H1 (cell line): ENCODE measurements around the gene MIER2. TPM values are rescaled to one million over a fixed set of nuclear protein-coding genes. Genes with fewer than 3 reads are reported as not detected.

Experiments
- CTCF ChIA-PET: fragments of 300-600 bp; sonication (Branson Sonifier 250); formaldehyde crosslinking; loops from one replicate; lab custom pipeline; 2021; ENCODE audit not compliant: partially characterized antibody; lab: Charles Lee
- POLR2A ChIA-PET: fragments of 300-600 bp; sonication (Branson Sonifier 250); formaldehyde crosslinking; loops from one replicate; lab custom pipeline; 2021; ENCODE audit warnings: inconsistent platforms; ENCODE audit not compliant: partially characterized antibody; lab: Charles Lee
- DNase-seq, 2 experiments: peaks; one replicate each; pipeline versions ENCODE4 v3.0.0 to v3.0.0-alpha.2; 2010 to 2022; ENCODE audit warnings: low spot score in 2 of 2, low read depth in 1 of 2, mixed read lengths in 1 of 2
- FAIRE-seq: peaks from 2 replicates; lab custom pipeline; 2011; peaks lifted over from hg19 to GRCh38; lab: Jason Lieb, UNC
- H2AFZ ChIP-seq: 2 replicates; pipeline ENCODE4 v1.8.1; 2012; ENCODE audit warnings: low read length, inconsistent platforms
- H2AK5ac ChIP-seq: 2 replicates; pipeline ENCODE4 v1.6.1; 2013; ENCODE audit warnings: low read depth, low read length
- H2BK120ac ChIP-seq: replicated peaks from 2 replicates; pipeline ENCODE3; 2013; ENCODE audit warnings: low read depth, low read length, inconsistent platforms
- H2BK12ac ChIP-seq: 2 replicates; pipeline ENCODE4 v1.6.1; 2013; ENCODE audit warnings: low read depth, low read length
- H2BK15ac ChIP-seq: 2 replicates; pipeline ENCODE4 v1.6.1; 2013; ENCODE audit warnings: low read length
- H2BK20ac ChIP-seq: 2 replicates; pipeline ENCODE4 v1.6.1; 2013; ENCODE audit warnings: low read length
- H2BK5ac ChIP-seq: 2 replicates; pipeline ENCODE4 v1.6.1; 2013; ENCODE audit warnings: low read depth, low read length
- H3K14ac ChIP-seq: 2 replicates; pipeline ENCODE4 v1.6.1; 2013; ENCODE audit warnings: inconsistent platforms; ENCODE audit not compliant: insufficient read length
- H3K18ac ChIP-seq: 2 replicates; pipeline ENCODE4 v1.6.1; 2013; ENCODE audit warnings: low read length; ENCODE audit errors: extremely low read depth
- H3K23ac ChIP-seq: 2 replicates; pipeline ENCODE4 v1.6.1; 2013; ENCODE audit warnings: inconsistent platforms; ENCODE audit not compliant: insufficient read length
- H3K23me2 ChIP-seq: 2 replicates; pipeline ENCODE4 v1.6.1; 2013; ENCODE audit warnings: low read depth, low read length
- H3K27ac ChIP-seq: 2 replicates; pipeline ENCODE4 v1.6.1; 2011; ENCODE audit warnings: low read depth, low read length, inconsistent platforms
- H3K27me3 ChIP-seq, 4 experiments: replicated peaks in 1 of 4; 1 replicate in 1 of 4; 2 replicates in 3 of 4; pipeline versions ENCODE4 v1.6.1 to v1.8.1; 2011 to 2013; ENCODE audit warnings: low read length in 3 of 4, mild to moderate bottlenecking in 3 of 4, inconsistent platforms in 2 of 4, mixed read lengths in 2 of 4, moderate library complexity in 1 of 4; ENCODE audit not compliant: control insufficient read depth in 3 of 4, insufficient read depth in 3 of 4; ENCODE audit errors: extremely low read depth in 1 of 4
- H3K36me3 ChIP-seq, 4 experiments: 2 replicates each; pipeline versions ENCODE4 v1.6.1 to v1.8.1; 2011 to 2013; ENCODE audit warnings: mild to moderate bottlenecking in 4 of 4, low read length in 3 of 4, moderate library complexity in 2 of 4, control low read depth in 1 of 4, inconsistent platforms in 1 of 4; ENCODE audit not compliant: insufficient read depth in 4 of 4, control insufficient read depth in 2 of 4
- H3K4ac ChIP-seq: replicated peaks from 2 replicates; pipeline ENCODE3; 2013; ENCODE audit warnings: low read length, low read depth, mixed read lengths, inconsistent platforms; ENCODE audit not compliant: insufficient read length
- H3K4me1 ChIP-seq, 4 experiments: replicated peaks in 1 of 4; 1 replicate in 1 of 4; 2 replicates in 3 of 4; pipeline versions ENCODE4 v1.6.1 to v1.8.1; 2011 to 2013; ENCODE audit warnings: low read length in 3 of 4, inconsistent platforms in 2 of 4, mixed read lengths in 1 of 4; ENCODE audit not compliant: insufficient read depth in 4 of 4, control insufficient read depth in 3 of 4
- H3K4me2 ChIP-seq, 2 experiments: 2 replicates each; pipeline versions ENCODE4 v1.6.1 to v1.8.1; 2011 to 2013; ENCODE audit warnings: low read depth in 2 of 2, low read length in 2 of 2, control low read depth in 1 of 2, inconsistent platforms in 1 of 2, mild to moderate bottlenecking in 1 of 2; ENCODE audit not compliant: insufficient read depth in 1 of 2
- H3K4me3 ChIP-seq, 4 experiments: fragments of 200-600, 300-600 bp in 1 of 4; sonication (generic), shearing (Covaris generic), sonication (Bioruptor Twin) in 1 of 4; 2 replicates each; pipeline versions ENCODE4 v1.5.1 to v1.8.1; 2011 to 2016; ENCODE audit warnings: low read length in 4 of 4, low read depth in 3 of 4, control low read depth in 2 of 4, inconsistent platforms in 2 of 4, mild to moderate bottlenecking in 2 of 4, mixed read lengths in 1 of 4, moderate library complexity in 1 of 4; ENCODE audit not compliant: insufficient read depth in 2 of 4; ENCODE audit errors: extremely low read depth in 1 of 4
- H3K56ac ChIP-seq: replicated peaks from 2 replicates; pipeline ENCODE3; 2013; ENCODE audit warnings: low read depth, mild to moderate bottlenecking, mixed read lengths, low read length, inconsistent platforms; ENCODE audit not compliant: insufficient read length
- H3K79me1 ChIP-seq: 2 replicates; pipeline ENCODE4 v1.6.1; 2013; ENCODE audit warnings: low read depth, low read length, control low read depth
- H3K79me2 ChIP-seq, 2 experiments: 2 replicates each; pipeline versions ENCODE4 v1.6.1 to v1.8.1; 2012 to 2013; ENCODE audit warnings: low read length in 2 of 2, mild to moderate bottlenecking in 2 of 2, inconsistent platforms in 1 of 2; ENCODE audit not compliant: insufficient read depth in 2 of 2, control insufficient read depth in 1 of 2
- H3K9ac ChIP-seq, 4 experiments: replicated peaks in 1 of 4; 1 replicate in 1 of 4; 2 replicates in 3 of 4; pipeline versions ENCODE4 v1.6.1 to v1.8.1; 2011 to 2013; ENCODE audit warnings: low read depth in 3 of 4, low read length in 3 of 4, control low read depth in 2 of 4, mild to moderate bottlenecking in 2 of 4, moderate library complexity in 2 of 4, inconsistent platforms in 1 of 4; ENCODE audit errors: extremely low read depth in 1 of 4
- H3K9me3 ChIP-seq, 2 experiments: 2 replicates each; pipeline versions ENCODE4 v1.6.1 to v1.8.1; 2012 to 2013; ENCODE audit warnings: mild to moderate bottlenecking in 2 of 2, moderate library complexity in 2 of 2, control low read depth in 1 of 2, inconsistent platforms in 1 of 2, low read depth in 1 of 2, low read length in 1 of 2, mixed read lengths in 1 of 2; ENCODE audit not compliant: insufficient read depth in 2 of 2
- H4K20me1 ChIP-seq, 2 experiments: replicated peaks in 1 of 2; 2 replicates each; pipeline versions ENCODE3 to v1.8.1; 2011 to 2013; ENCODE audit warnings: inconsistent platforms in 2 of 2, low read length in 2 of 2, mild to moderate bottlenecking in 1 of 2; ENCODE audit not compliant: insufficient read depth in 2 of 2, control insufficient read depth in 1 of 2
- H4K5ac ChIP-seq: 2 replicates; pipeline ENCODE4 v1.6.1; 2013; ENCODE audit warnings: low read length, low read depth, mixed read lengths, inconsistent platforms; ENCODE audit not compliant: insufficient read length
- H4K8ac ChIP-seq: 2 replicates; pipeline ENCODE4 v1.8.0; 2013; ENCODE audit warnings: mild to moderate bottlenecking, moderate library complexity, low read length, inconsistent platforms; ENCODE audit not compliant: insufficient read depth; ENCODE audit errors: extremely low read depth
- H4K91ac ChIP-seq: replicated peaks from 2 replicates; pipeline ENCODE3; 2013; ENCODE audit warnings: low read length, mixed read lengths, inconsistent platforms; ENCODE audit not compliant: insufficient read length
- BACH1 ChIP-seq: IDR thresholded peaks from 2 replicates; pipeline ENCODE4 v1.6.1; 2012; ENCODE audit warnings: low read length, improper control_type of control experiment
- CEBPB ChIP-seq: IDR thresholded peaks from 2 replicates; pipeline ENCODE4 v1.6.1; 2012; ENCODE audit warnings: low read depth, low read length
- CHD1 ChIP-seq: IDR thresholded peaks from 2 replicates; pipeline ENCODE4 v1.6.1; 2012; ENCODE audit warnings: low read depth, low read length, improper control_type of control experiment
- CTCF ChIP-seq, 3 experiments: IDR thresholded peaks; 1 replicate in 2 of 3; 2 replicates in 1 of 3; pipeline versions ENCODE4 v1.5.1 to v1.6.1; 2011; ENCODE audit warnings: low read length in 3 of 3, mild to moderate bottlenecking in 3 of 3, inconsistent platforms in 2 of 3, low read depth in 1 of 3, moderate library complexity in 1 of 3; ENCODE audit not compliant: insufficient read depth in 1 of 3; ENCODE audit errors: control extremely low read depth in 1 of 3
- EGR1 ChIP-seq: IDR thresholded peaks from 2 replicates; pipeline ENCODE4 v1.6.1; 2011; ENCODE audit warnings: low read depth, low read length, borderline replicate concordance
- HDAC2 ChIP-seq, 2 experiments: fragments of 300-600 bp in 1 of 2; sonication (generic) in 1 of 2; IDR thresholded peaks; 2 replicates each; pipeline ENCODE4 v1.6.1; 2011 to 2012; ENCODE audit warnings: low read depth in 2 of 2, low read length in 2 of 2, mild to moderate bottlenecking in 2 of 2, moderate library complexity in 2 of 2, borderline replicate concordance in 1 of 2, inconsistent platforms in 1 of 2
- KDM4A ChIP-seq: IDR thresholded peaks from one replicate; pipeline ENCODE4 v1.7.1; 2012; ENCODE audit warnings: low read depth, mild to moderate bottlenecking, moderate library complexity, low read length, inconsistent platforms; ENCODE audit not compliant: severe bottlenecking
- POLR2A ChIP-seq, 2 experiments: IDR thresholded peaks; 1 replicate in 1 of 2; 2 replicates in 1 of 2; pipeline ENCODE4 v1.6.1; 2011; ENCODE audit warnings: low read depth in 2 of 2, low read length in 2 of 2, mild to moderate bottlenecking in 2 of 2; ENCODE audit errors: control extremely low read depth in 1 of 2
- RXRA ChIP-seq: IDR thresholded peaks from 2 replicates; pipeline ENCODE4 v1.6.1; 2011; ENCODE audit warnings: low read depth, mild to moderate bottlenecking, low read length, moderate library complexity; ENCODE audit not compliant: insufficient read depth
- USF2 ChIP-seq: IDR thresholded peaks from 2 replicates; pipeline ENCODE4 v1.6.1; 2011; ENCODE audit warnings: low read length, improper control_type of control experiment
- YY1 ChIP-seq: IDR thresholded peaks from 2 replicates; pipeline ENCODE4 v1.6.1; 2011; ENCODE audit warnings: low read depth, mild to moderate bottlenecking, low read length
- WGBS, 2 experiments: shearing (Covaris generic) in 1 of 2; methylation state at CpG; one replicate each; pipeline versions ENCODE4 v1.1.6 to v1.1.7; 2013 to 2015; ENCODE audit warnings: low lambda C conversion rate in 2 of 2, mixed read lengths in 2 of 2, inconsistent platforms in 1 of 2, low coverage in 1 of 2, missing lambda C conversion rate in 1 of 2; ENCODE audit not compliant: insufficient replicate concordance in 2 of 2, insufficient coverage in 1 of 2, insufficient read length in 1 of 2; ENCODE audit errors: extremely low coverage in 1 of 2, missing lambda C conversion rate in 1 of 2; 5-methylcytosine and 5-hydroxymethylcytosine counted together
- polyA plus RNA-seq, 7 experiments: library from polyadenylated mRNA; depleted of rRNA in 3 of 7; stranded (reverse) in 5 of 7; unstranded in 2 of 7; fragments of >200 nt in 5 of 7; fragments of 200-250 nt in 2 of 7; gene quantifications; 1 replicate in 5 of 7; 2 replicates in 1 of 7; 4 replicates in 1 of 7; pipeline versions ENCODE4 v1.2.1 to v1.2.3, GENCODE V29; 2011 to 2013; ENCODE audit warnings: missing spikeins in 2 of 7, mixed read lengths in 2 of 7
- total RNA-seq: library from RNA; stranded (reverse); fragmentation: NEBNext Ultra II Directional; extraction: Animal tissue kit (Norgen Biotek cat#: 25700); gene quantifications from 2 replicates; pipeline ENCODE4 v1.2.1, GENCODE V29; 2021

The MIER2 gene
- total and polyA plus RNA-seq, 2 of the 8 experiments (the other 6 are each of a cell fraction or from before 2014, with no cell fraction given), result 30.3 to 48.3 TPM

- H3K56ac ChIP-seq, result no peak overlapping the region
- no peak overlapping the region for H3K4ac ChIP-seq
- H3K9me3 ChIP-seq, result no peaks in the 10 kb centered on the region; a peak in 1 of 4 replicates
- no peak overlapping the region for H4K5ac ChIP-seq
- H4K91ac ChIP-seq, result no peak overlapping the region
- H3K14ac ChIP-seq, result no peak overlapping the region
- H4K20me1 ChIP-seq, result no peaks in the 10 kb centered on the region
- no peak overlapping the region for H2BK120ac ChIP-seq
- DNase-seq (no peak), FAIRE-seq (no peak)
- no peak overlapping the region for H2BK5ac ChIP-seq
- H3K27ac ChIP-seq, result no peak overlapping the region
- H3K36me3 ChIP-seq, result no peaks in the 10 kb centered on the region
- no peak overlapping the region for H2AFZ ChIP-seq
- no peaks in the 10 kb centered on the region for H3K23me2 ChIP-seq
- H2BK20ac ChIP-seq, result no peak overlapping the region
- POLR2A ChIA-PET, result interaction anchor here (1.2 to 2.0 kb wide), 3 partner anchors 21 to 98 kb away, joined by 5 to 6 read pairs (median 5); no protein-coding TSS in a partner anchor
- WGBS, 2 experiments, result 83% methylated on average over 5 of the region's 9 CpGs; no CpG with 5 or more reads in 1 of the 2 experiments
- H2BK12ac ChIP-seq, result no peak overlapping the region
- H3K18ac ChIP-seq, result no peak overlapping the region; the same call in 1 of the 2 replicates
- H3K9ac ChIP-seq, result no peak overlapping the region
- CTCF ChIA-PET, result interaction anchor here (1.1 to 3.1 kb wide), 20 partner anchors 14 to 148 kb away, joined by 3 to 25 read pairs (median 6); partner anchors contain the start of genes MADCAM1, SHC2 and TPGS1
- no peaks in the 10 kb centered on the region for H3K79me2 ChIP-seq
- no peak overlapping the region for H3K4me2 ChIP-seq
- H3K4me1 ChIP-seq, result peaks cover 0 to 19% (median 8%) of the 10 kb centered on the region in 4 experiments; a peak in 5 of 7 replicates
- H4K8ac ChIP-seq, result no peak overlapping the region
- no peaks in the 10 kb centered on the region for H3K79me1 ChIP-seq
- H3K23ac ChIP-seq, result no peak overlapping the region
- H2BK15ac ChIP-seq, result no peak overlapping the region
- no peak overlapping the region for H3K4me3 ChIP-seq
- peaks cover 0 to 3% (median 0%) of the 10 kb centered on the region in 4 experiments; a peak in 1 of 7 replicates for H3K27me3 ChIP-seq
- H2AK5ac ChIP-seq, result no peak overlapping the region
- no peak for TF ChIP-seq RXRA
- TF ChIP-seq CEBPB, result no peak
- TF ChIP-seq BACH1, result no peak
- TF ChIP-seq CHD1, result no peak
- no peak for TF ChIP-seq CTCF (IDR thresholded peaks at IDR 0.05; ENCODE audit: control extremely low read depth in 1 of 3, insufficient read depth in 1 of 3, low read depth in 1 of 3, low read length in 3 of 3)
- no peak for TF ChIP-seq HDAC2 (IDR thresholded peaks at IDR 0.05; ENCODE audit: borderline replicate concordance in 1 of 2, low read depth in 2 of 2, low read length in 2 of 2)
- TF ChIP-seq POLR2A (IDR thresholded peaks at IDR 0.05; ENCODE audit: control extremely low read depth in 1 of 2, low read depth in 2 of 2, low read length in 2 of 2), result no peak
- TF ChIP-seq KDM4A, result no peak
- TF ChIP-seq USF2, result no peak
- TF ChIP-seq EGR1, result no peak
- TF ChIP-seq YY1, result no peak
These were observed 40.2 kb upstream of the MIER2 start for GRCh38 chr19:384799-385169.
